G401.6 (cell line): ENCODE measurements around the gene STK33.

Experiments used
- FAIRE-seq: peaks from 2 replicates; lab custom pipeline; 2012; peaks lifted over from hg19 to GRCh38; lab: Jason Lieb, UNC

The STK33 gene

DNA sequence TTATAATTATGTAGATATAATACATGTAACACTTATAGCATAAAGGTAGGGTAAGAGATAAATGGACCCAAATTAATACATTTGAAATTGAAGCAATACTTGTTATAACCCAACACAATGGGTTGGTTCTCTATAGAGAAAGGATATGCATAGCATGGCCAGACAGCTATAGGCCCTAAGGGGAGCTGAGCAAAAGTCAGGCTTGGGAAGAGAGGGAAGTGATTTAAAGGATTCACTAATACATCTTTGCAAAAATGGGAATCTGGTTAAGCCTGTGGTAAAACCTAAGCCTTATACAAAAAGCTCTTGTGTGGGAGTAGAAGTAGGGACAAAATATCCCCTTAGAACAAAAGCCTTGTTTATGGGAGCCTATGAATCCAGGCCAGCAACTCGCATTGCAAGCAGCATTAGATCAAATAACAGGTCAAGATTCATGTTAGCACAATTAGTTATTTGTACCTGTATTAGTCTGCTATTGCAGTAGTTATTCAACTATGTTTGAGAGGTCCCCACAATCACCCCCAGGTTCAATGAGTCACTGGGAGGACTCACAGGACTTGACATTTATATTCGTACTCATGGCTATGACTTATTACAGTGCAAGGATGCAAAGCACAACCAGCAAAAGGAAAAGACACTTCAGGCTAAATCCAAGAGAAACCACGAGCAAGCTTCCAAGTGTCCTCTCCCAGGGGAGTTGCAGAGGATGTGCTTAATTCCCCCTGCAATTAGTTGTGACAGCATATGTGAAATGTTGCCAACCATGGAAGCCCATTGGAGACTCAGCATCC is 185.7 kb downstream of the STK33 start:
- FAIRE-seq: no peak

DNA sequence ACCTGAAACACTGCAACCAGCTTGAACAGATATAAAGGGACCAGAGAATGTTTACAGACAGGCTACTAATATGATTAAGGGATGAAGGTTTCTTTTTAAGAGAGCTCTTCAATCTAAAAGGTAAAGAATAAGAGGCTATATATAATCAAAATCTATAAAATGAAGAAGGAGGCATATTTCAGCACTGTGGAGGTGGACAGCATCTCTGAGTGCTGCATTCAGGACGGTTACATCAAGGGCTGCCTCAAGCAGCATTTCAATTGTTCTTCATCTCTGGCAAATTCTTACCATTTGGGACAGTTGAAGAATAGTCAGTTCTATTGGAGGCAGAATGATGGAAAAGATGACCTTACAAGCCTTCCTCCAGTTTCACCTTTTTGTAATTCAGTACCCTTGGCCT is 190.7 kb downstream of the STK33 start:
- FAIRE-seq: no peak

DNA sequence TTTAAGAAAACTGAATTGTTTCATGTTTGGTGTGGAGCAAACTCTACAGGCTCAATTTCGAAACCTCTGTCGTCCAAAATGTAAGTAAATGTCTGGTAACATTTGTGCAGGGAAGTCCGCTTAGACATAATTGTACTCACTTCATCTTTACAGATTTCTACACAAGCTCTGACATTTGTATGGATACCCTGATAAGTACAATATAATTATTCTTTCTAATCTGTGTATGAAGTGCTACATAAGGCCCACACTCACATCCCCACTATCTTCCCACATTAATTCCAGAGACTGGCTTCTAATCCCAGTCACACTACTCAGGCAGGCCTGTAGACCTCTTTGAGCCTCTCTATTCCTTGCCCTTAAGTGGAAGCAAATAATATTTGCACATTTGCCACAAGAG is 201.1 kb downstream of the STK33 start:
- no peak for FAIRE-seq

DNA sequence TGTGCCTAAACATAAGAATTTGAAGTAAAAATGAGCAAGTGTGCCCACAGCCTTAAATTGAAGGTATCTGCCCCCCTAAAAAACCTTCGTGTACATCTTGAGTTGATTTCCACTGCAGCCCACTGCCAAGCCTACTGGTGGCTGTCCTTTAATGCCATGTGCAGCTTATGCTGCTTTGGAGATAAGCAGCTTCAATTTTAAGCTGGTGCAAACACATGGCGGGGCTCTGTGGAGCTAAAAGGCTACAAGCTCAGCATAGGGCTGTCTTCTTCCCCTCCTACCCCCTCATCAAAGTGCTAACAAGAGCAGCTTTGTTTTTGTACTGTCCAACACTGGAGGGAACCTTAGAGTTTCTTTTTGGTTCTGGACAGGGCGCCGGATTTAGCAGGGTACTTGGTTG is 201.9 kb downstream of the STK33 start:
- FAIRE-seq: no peak

DNA sequence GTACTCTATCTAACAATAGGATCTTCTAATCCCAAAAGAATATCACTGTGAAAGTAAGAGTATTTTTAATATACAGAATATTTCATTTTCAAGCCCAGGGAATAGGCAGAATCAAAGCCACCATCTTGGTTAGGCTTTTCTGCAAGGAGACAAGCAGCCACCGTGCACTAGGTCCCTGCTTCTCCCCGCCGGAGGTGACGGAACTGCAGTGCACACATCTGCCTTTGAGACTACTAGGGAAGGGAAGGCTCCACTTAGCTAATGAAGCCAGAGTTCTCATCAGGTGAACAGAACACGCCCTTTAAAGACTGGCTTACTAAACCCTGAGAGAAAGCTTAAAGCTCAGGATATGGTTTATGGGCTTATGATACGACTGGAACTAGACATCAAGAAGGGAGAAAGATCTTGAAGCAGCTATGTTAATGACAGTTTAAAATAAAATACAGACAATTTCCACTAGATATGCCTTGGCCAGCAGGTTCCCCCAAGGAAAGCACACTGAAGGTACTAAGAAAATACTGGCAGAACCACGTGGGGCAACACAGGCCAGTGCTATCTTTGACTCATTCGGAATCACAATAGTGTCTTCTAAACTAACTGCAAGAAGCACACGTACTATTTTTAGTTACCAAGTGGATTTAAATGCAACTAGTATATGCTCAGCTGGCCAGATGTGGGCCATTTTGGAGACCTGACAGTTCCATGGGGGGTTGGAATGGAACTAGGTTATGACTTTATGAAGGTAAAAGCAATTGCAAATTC is 203.0 kb downstream of the STK33 start:
- FAIRE-seq: no peak

DNA sequence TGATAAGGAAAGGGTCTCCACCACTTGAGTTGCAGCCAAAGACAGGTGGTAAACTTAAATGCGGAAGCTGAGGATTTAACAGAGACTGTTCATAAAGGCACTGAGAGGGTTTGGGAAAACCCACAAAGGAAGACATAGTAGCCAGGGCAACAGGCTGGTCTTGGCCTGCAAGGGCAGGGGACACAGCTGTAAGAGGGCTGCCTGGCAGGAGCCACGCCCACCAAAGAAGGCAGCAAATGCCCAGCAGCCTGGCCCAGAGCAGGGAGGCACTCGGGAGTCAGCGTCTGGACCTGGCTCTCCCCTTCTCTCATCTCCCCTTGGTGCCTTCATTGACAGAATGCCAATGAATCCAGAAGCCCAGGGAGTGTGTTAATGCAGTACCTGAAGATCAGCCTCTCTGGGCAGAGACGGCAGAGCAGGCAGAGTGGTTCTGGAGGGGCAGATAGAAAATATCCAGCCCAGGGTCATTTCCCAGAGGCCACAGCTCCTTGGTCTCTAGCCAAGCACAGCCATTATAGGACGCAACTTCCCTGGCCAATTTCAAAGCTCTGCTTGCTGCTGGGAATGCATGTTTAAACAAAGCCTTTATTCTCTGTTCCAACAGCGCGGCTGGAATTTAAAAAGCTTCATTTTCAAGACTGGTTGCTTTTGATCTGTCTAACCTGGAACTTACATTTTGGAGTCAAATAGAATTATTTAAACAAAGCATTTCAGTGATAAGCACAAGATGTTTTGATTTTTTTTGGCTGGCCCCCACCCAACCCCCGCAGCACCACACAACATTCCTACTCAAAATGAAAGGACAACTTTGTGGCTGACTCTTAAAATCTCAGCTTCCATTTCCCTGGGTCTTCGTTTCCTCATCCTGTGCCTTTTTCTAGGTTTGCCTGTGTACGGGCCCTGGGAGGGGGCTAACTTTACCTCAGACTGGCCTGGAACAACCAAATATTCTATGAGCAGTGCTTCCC is 204.7 kb downstream of the STK33 start:
- FAIRE-seq: no peak

DNA sequence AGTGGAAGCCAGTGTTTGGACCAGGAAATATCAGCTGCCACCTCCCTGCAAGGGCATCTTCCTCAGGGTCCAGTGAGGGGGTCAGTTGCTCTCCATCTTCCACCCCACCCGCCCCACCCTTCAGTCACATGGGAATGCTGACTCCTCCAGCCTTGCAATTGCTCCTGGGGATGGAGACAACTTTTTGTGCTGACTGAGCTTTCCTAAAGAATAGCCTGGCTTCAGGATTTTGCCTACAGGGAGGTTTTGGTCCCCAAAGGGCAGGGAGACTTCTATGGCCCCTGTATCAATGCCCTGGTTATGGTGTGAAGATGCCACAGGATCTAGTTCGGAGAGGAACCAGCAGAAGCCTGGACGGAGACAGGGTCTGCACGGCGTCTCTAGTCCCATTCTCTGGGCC is 206.3 kb downstream of the STK33 start:
- FAIRE-seq: no peak

DNA sequence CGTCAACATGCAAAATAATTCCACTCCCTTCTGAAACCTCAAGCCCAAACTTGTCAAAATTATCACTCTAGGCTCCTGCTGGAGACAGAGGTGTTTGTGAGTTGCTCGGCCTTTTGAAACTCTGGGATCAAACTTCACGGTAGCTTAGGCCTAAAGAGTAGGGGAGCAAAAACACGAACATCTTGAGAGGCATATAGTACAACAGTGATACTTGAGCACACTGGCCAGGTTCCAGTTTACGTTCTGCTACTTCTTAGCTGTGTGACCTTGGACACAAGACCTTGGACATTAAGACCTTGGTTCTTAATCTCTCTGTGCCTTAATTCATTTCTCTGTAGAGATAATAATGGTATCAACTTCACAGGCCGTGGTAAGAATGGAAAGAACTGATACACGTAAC is 206.9 kb downstream of the STK33 start:
- no peak for FAIRE-seq

DNA sequence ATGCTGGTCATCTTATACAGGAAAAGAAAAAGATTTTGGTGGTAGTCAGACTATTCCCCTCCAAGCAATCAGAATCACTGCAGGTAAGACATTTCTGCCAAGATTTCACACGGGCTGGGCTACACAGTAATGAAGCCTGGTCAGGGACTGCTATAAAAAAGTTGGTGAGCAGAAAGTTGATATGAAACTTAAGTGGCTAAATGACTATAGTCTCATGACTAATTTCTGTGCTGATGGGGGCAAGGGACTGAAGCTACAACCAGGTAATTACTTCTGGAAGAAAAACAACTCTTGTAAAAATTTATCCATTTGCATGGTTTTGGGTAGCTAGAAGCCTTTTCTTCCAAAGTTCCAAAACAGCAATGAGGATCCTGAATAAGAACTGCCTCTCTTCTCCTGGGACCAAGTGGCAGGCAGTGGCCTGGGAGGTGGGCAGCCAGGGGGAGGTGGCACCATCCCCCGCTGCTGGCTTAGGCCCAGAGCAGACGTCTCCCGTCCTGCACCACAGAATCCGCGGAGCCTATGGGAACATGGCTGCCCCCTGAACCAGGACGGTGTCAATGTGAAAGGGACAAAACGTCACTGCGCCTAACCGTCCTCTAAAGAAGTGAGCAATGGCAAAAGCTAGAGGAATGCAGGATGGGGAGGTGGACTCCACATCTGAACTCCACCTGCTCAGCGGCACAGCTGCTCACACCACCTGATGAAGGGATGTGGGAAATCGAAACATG is 207.7 kb downstream of the STK33 start:
- no peak for FAIRE-seq

DNA sequence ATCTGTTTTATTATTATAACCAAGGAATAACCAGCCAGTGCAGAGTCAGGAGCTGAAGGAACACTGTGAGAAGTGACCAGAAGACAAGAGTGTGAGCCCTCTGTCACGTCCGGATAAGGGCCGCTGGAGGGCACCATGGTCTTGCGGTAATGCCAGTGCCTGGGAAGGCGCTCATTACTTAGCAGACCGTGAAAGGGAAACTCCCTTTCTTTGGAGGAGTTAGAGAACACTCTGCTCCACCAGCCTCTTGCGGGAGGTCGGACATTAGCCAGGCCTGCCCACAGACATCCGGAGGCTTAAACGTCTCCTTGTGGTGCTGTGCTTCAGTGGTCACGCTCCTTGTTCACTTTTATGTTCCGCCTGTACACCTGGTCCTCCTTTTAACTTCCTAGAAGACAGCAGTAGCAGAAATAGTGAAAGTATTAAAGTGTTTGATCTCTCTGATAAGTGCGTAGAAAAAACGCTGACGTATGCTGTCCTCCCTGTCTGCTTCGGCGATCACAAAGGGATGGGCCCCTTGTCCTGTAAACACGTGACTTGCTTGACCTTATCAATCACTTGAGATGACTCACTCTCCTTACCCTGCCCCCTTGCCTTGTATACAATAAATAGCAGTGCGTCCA is 209.7 kb downstream of the STK33 start:
- FAIRE-seq: no peak

DNA sequence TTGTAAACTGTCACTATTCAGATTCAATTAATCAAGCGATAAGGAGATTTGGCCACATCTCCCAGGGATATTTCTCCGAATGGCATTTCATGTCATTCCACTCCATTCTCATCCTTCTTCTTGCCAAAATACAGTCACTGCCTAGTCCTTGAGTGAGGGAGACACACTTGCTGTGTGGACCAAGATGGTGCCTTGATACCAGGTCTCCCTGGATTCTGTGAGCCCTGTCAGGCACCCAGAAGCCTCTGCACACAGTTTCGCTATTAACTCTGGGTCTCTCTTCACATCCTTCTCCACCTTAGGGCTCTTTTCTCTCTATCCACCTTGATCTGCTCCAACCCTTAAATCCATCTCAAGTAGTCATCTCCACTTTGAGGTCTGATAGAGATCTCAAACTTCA is 210.4 kb downstream of the STK33 start:
- FAIRE-seq: no peak

DNA sequence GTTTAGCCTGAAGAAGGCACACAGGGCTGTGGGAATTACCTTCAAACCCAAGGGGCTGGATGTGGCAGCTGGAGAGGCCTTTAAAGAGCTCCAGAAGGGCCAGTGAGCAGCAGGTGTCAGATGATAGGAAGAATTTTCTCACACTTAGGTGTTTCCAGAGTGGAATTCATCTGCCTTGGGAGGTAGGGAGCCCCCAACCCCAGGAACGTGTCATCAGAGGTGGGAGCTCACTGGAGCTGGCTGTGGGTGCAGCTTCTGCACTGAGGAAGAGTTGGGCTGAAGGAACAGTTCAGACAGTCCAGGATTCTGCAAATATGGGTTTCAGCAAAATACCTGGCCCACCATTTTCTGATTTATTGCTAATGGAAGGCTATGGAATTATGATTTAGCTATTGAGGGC is 210.8 kb downstream of the STK33 start:
- no peak for FAIRE-seq

DNA sequence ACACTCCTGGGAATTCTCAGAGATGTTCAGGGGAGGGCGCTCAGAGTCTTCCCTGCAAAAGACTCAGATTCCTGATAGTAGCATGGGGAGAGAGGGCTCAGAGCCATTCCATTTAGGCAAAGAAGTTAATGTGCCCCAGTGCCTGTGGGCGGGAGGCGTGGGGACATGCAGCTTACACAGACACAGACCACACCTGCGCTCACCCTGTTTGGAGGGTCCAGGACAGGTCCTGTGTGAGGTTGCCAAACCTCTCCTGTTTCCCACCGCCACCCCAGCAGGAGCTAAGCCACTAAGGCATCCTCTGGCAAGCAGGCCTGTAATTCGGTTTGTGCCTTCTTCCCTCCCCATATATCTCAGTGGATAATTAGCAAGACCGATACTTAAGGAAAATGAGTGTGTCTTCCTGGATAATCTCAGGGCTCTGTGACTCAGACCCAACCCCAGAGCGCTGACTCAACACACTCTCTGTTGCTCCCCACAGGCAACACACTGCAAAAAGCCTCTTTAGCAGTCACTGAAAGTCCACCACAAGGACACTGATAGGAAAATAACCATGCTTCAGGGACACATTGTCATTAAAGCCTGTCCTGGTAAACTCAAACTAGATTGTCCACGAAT is 211.5 kb downstream of the STK33 start:
- no peak for FAIRE-seq

DNA sequence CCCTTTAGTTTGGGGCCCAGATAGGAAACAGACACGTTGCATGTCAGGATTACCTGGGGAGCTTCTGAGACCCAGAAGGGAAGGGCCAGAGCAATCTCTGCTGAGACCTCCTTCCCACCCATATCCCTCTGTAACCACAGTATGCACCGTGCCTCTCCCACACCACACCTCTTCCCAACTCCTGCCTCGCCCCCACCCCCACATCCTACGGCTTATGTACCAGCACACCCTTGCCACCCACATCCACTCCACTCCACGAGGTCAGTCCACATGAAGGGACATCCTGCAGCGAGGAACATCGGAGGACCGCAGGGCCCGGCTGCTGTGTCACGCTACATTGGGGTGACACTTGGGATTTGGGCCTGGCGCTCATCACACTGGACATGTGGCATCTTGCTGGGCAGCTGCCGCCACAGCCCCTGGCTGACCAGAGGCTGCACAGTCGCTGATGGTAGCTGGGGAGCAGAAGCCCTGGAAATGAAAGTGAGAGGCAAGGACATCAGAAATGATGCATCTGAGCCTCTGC is 212.1 kb downstream of the STK33 start:
- FAIRE-seq: no peak

DNA sequence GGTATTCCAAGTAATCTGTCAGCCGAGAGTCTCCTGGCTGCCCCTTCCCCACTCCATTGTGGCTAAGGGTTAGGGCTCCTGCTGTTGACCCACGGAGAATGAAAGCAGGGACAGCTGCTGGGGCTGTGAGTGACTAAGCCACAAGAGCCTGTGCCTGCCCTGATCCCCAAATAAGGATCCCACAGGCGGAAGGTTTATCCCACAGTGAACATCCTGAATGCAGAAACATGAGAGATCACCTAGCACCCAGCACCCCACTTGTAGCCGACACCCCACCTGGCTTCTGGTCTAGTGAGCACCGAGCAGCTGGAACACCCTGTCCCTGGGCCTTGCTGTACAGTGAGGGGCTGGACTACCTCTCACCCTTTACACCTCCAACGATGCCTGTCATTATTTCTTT is 212.7 kb downstream of the STK33 start:
- no peak for FAIRE-seq

DNA sequence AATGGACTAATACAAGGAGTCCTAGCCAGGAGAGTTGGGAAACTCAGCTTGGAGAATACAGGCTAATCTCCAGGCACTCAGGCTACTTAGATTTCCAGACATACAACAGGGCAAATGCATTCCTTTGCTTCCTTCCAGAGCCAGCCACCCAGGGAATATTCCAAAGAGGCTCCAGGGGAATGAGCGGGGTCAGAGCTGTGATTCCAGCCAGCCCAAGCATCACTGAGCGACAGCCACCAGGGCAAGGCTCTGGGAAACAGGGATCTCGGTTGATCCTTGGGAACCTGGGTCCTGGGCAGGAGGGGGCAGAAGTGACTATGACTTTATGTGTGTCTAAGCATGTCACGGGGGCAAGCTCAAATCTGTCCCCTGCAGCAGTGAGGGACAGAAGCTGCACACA is 218.1 kb downstream of the STK33 start:
- no peak for FAIRE-seq

DNA sequence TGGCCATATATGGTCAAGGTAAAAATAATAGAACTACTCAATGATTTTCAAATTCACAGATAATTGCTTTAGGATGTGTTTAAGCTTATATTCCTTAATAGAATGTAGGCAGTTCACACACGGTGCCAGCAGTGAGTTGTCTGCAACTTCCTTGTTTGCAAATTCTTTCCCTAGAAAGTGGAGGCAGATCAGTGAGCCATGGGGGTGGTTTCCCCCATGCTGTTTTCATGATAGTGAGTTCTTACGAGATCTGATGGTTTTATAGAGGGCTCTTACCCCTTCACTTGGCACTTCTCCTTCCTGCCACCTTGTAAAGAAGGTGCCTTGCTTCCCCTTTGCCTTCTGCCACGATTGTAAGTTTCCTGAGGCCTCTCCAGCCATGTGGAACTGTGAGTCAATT is 218.6 kb downstream of the STK33 start:
- FAIRE-seq: no peak

DNA sequence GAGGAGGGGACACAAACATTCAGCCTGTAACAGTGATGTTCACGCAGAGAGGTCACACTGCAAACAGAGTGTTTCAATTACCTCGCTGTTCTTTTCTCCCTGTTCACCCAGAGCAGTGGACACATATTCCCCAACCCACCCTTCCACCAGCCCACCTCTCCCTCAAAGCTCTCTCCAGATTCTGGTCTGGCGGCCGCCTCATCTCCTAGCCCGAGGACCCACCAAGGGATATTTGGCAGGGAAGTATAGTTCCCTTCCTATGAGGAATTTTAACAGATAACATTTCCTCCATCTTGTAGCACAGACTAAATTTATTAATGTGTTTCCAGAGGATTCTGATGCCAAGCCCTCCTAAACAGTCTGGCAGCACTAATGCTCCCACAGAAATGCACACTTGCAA is 219.3 kb downstream of the STK33 start:
- no peak for FAIRE-seq

DNA sequence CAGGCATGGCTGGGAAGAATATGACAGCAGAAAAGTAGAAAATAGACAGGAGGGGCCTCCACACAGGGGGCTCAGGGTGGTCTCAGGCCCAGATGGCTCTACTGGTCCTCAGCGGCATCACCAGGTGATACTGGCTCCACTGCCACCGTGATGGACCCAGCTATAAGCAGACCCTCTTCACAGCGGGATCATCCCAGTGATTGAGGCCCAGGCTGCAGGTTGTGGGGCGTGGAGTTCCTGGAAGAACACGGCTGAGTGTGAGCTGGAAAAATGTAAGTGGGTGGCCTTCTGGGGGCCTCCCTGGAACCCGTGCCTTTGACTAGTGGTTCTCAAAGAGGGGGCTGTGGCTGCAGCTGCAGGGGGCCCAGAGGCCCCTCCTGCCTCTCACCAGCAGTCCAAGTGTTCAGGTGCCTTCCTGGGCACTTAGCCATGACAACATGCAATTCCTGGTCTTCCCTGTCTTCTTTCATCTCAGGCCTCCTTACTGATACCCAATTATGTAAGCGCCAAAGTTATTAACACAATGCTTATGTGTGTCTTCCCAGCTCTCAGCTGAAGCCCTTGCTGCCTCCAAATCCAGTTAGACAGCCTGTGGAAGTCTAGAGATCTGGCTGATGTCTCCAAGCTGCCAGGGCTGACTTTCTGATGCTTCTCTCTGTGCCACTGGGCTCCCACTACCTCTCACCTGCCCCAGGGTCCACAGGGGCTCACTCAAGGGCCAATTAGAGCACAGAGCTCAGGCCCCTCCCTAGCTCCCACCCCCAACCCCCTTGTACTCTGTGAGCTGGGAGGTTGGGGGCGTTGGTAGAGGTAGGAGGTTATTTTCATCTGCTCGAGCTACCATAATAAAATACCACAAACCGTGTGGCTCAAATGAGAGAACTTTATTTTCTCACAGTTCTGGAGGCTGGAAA is 220.3 kb downstream of the STK33 start:
- FAIRE-seq: no peak
